ENCODE results near the gene DNASE1L1.

Gene DNASE1L1

GRCh38 chrX:154429711-154430110 lies 20.7 kb upstream of the DNASE1L1 start:
- Mint-ChIP-seq H3K27me3 (peaks cover 14% of the 10 kb centered on the region), H3K36me3 (ENCODE audit: low read depth) (peaks cover 28% of the 10 kb centered on the region), H3K9me3 (no peaks in the 10 kb centered on the region), H3K27ac (peak overlapping the region; percentile 66), H3K4me1 (ENCODE audit: low read depth) (peaks cover 24% of the 10 kb centered on the region), H3K4me3 (peak overlapping the region; percentile 79)
- DNase-seq = no peak

DNA sequence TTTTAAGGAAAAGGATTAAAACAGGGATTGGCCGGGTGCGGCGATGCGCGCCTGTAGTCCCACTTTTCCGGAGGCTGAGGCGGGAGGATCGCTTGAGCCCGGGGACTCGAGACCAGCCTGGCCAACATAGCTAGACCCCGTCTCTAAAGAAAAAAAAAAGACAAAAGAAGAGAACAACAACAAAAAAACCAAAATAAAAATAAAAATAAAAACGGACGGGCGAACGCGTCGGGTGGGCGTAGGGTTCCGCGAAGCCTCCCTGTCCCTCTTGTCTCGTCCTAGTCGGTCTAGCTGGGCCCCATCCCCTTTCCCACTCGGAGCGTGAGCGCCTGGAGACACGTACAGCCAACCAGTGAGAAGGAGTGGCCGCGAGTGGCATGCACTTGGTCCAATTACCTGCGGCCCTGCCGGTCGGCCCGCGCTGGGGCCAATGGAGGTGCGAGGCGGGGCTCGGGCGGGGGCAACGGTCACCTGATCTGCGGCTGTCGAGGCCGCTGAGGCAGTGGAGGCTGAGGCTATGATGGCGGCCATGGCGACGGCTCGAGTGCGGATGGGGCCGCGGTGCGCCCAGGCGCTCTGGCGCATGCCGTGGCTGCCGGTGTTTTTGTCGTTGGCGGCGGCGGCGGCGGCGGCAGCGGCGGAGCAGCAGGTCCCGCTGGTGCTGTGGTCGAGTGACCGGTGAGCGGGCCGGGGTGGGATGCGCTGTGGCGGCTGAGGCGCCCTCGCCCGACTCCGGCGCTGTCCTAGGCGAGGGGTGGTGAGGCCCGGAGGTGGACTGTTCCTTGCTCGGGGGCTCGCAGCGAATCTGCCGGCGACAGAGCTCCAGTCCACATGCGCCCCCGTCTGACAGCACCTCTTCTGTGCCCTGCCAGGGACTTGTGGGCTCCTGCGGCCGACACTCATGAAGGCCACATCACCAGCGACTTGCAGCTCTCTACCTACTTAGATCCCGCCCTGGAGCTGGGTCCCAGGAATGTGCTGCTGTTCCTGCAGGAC lies 19.4 kb upstream of the DNASE1L1 start, which contains the start of gene ATP6AP1:
ATP6AP1 (plus strand) TSS at position 502 of the 996 bp plus-strand sequence; CDS start at position 518, 16 bp downstream.
- no peaks in the 10 kb centered on the region for H3K9me3 Mint-ChIP-seq
- H3K4me3 Mint-ChIP-seq = peak within 1 kb of the TSS; percentile 79
- peaks cover 19% of the 10 kb centered on the region for H3K36me3 Mint-ChIP-seq (ENCODE audit: low read depth)
- peaks cover 24% of the 10 kb centered on the region for H3K4me1 Mint-ChIP-seq (ENCODE audit: low read depth)
- peaks cover 11% of the 10 kb centered on the region for H3K27me3 Mint-ChIP-seq
- DNase-seq = peak; percentile 88
- peak within 1 kb of the TSS; percentile 77 for H3K27ac Mint-ChIP-seq

- Mint-ChIP-seq H3K27me3 (peaks cover 7% of the 10 kb centered on the region), H3K4me1 (ENCODE audit: low read depth) (peaks cover 24% of the 10 kb centered on the region), H3K9me3 (no peaks in the 10 kb centered on the region), H3K27ac (peak overlapping the region; percentile 77), H3K4me3 (peak overlapping the region; percentile 79), H3K36me3 (ENCODE audit: low read depth) (peaks cover 5% of the 10 kb centered on the region)
- no peak for DNase-seq
These were observed 18.1 kb upstream of the DNASE1L1 start for GRCh38 chrX:154426916-154427770.

DNA sequence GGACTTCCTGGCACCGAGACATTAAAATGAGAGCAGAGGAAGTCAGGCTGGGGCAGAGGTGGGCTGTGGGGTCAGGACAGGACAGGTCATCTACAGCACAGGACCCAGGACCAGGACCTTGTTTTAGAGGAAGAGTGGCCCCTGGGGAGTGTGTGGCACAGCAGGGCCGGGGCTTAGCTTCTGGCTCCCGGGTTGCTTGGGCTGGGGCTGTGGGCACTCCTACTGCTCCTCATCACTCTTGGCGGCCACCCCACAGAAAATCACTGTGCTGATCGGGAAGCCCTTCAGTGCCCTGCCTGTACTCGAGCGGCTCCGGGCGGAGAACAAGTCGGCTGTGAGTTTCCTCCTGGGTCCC lies 11.3 kb upstream of the DNASE1L1 start:
- Mint-ChIP-seq H3K9me3 (no peaks in the 10 kb centered on the region), H3K27ac (no peak overlapping the region), H3K36me3 (ENCODE audit: low read depth) (peaks cover 19% of the 10 kb centered on the region), H3K27me3 (no peaks in the 10 kb centered on the region), H3K4me1 (ENCODE audit: low read depth) (peaks cover 3% of the 10 kb centered on the region), H3K4me3 (no peak overlapping the region)
- DNase-seq = no peak

DNA sequence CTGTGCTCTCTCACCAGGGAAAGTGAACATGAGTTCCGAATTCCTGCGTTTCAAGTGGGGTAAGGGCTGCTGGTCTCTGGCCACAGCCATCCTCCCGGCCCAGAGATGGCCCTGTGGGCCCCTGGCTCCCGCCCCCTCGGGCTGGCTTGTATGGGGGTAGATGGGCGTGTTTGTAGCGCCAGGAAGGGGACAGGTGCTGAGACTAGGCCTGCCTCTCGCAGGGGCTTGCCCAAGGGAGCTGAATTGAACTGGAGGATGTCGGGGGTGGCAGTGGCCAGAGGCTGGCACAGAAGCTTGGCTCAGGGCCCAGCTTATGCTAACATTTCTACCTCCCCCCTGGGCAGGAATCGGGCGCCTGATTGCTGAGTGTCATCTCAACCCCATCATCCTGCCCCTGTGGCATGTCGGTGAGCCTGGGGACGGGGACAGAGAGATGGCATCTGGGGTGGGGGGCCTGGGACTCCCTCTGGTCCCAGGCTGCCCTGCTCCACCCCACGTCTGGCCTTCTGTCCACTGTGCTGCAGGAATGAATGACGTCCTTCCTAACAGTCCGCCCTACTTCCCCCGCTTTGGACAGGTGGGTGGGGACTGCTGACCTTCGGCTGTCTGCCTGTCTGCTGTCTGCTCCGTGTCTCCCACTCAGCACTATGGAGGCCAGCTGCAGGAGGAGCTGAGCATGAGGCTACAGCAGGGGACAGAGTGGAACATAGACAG lies 10.8 kb upstream of the DNASE1L1 start:
- no peaks in the 10 kb centered on the region for H3K27me3 Mint-ChIP-seq
- peaks cover 3% of the 10 kb centered on the region for H3K4me1 Mint-ChIP-seq (ENCODE audit: low read depth)
- H3K9me3 Mint-ChIP-seq = no peaks in the 10 kb centered on the region
- H3K4me3 Mint-ChIP-seq = no peak overlapping the region
- no peak overlapping the region for H3K27ac Mint-ChIP-seq
- DNase-seq = no peak
- H3K36me3 Mint-ChIP-seq (ENCODE audit: low read depth) = peaks cover 22% of the 10 kb centered on the region

DNA sequence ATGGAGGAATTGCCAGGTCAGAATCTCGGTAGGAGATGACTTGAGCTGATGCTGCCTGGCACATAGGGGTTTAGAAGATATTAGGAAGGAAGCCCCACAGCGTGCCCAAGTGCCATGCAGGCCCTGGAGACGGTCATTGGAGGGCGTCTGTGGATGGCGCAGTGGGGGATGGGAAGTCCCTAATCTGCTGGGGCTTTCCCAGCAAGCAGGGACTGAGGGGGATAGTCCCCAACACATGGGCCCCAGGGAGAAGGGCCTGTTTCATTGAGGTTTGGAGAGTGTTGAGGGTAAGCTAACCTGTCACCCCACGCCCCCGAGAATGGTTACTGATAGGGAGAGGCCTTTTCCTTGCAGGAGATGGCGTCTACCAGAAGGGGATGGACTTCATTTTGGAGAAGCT lies 10.1 kb upstream of the DNASE1L1 start:
- no peak overlapping the region for H3K27ac Mint-ChIP-seq
- no peak for DNase-seq
- H3K36me3 Mint-ChIP-seq (ENCODE audit: low read depth) = peaks cover 22% of the 10 kb centered on the region
- no peaks in the 10 kb centered on the region for H3K9me3 Mint-ChIP-seq
- peaks cover 3% of the 10 kb centered on the region for H3K4me1 Mint-ChIP-seq (ENCODE audit: low read depth)
- H3K27me3 Mint-ChIP-seq = no peaks in the 10 kb centered on the region
- H3K4me3 Mint-ChIP-seq = no peak overlapping the region

GRCh38 chrX:154417157-154417556 lies 8.1 kb upstream of the DNASE1L1 start:
- H3K4me1 Mint-ChIP-seq (ENCODE audit: low read depth) = peaks cover 8% of the 10 kb centered on the region
- peaks cover 3% of the 10 kb centered on the region for H3K27me3 Mint-ChIP-seq
- DNase-seq = no peak
- no peaks in the 10 kb centered on the region for H3K9me3 Mint-ChIP-seq
- H3K4me3 Mint-ChIP-seq = no peak overlapping the region
- H3K27ac Mint-ChIP-seq = no peak overlapping the region
- H3K36me3 Mint-ChIP-seq (ENCODE audit: low read depth) = peaks cover 32% of the 10 kb centered on the region

GRCh38 chrX:154413142-154413541 lies 4.1 kb upstream of the DNASE1L1 start:
- Mint-ChIP-seq H3K4me1 (ENCODE audit: low read depth) (peaks cover 14% of the 10 kb centered on the region), H3K4me3 (peak overlapping the region; percentile 92), H3K27ac (peak overlapping the region; percentile 56), H3K36me3 (ENCODE audit: low read depth) (peaks cover 28% of the 10 kb centered on the region), H3K27me3 (peaks cover 15% of the 10 kb centered on the region), H3K9me3 (no peaks in the 10 kb centered on the region)
- DNase-seq = no peak

DNA sequence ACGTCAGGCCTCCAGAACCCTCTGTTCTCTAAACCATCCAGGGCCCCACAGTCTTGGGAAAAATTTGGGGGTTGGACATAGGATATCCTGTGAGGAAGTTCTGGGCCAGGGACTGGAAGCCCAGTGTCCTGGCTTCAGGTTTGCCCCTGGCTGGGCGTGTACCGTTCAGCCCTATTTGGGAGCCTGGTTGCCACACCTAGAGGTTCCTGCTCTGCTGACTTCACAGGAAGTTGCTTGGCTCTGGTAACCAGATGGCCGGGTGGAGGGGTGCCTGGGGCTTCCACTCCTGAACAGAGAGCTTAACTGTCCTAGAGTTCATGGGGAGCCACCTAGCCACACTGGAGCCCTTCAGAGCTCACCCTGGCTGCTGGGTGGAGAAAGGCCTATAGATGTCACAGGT lies 3.4 kb upstream of the DNASE1L1 start:
- H3K4me1 Mint-ChIP-seq (ENCODE audit: low read depth) = peaks cover 14% of the 10 kb centered on the region
- H3K4me3 Mint-ChIP-seq = peak overlapping the region; percentile 92
- H3K27ac Mint-ChIP-seq = peak overlapping the region; percentile 56
- peaks cover 15% of the 10 kb centered on the region for H3K27me3 Mint-ChIP-seq
- DNase-seq = peak; percentile 44
- H3K36me3 Mint-ChIP-seq (ENCODE audit: low read depth) = peaks cover 28% of the 10 kb centered on the region
- H3K9me3 Mint-ChIP-seq = no peaks in the 10 kb centered on the region

DNA sequence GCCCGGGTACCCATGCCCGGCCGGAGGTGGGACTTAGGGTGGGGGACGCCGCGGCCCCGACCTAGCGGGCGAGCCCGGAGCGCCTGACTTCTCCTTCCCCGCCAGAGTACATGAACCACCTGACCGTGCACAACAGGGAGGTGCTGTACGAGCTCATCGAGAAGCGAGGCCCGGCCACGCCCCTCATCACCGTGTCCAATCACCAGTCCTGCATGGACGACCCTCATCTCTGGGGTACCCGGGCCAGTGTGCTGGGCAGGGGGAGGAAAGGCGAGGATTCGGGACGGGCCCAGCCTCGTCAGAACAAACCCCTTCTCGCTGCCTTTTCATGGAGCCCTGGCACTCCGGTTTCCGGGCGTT lies 2.9 kb upstream of the DNASE1L1 start:
- peak; percentile 71 for DNase-seq
- peaks cover 15% of the 10 kb centered on the region for H3K27me3 Mint-ChIP-seq
- no peaks in the 10 kb centered on the region for H3K9me3 Mint-ChIP-seq
- peak overlapping the region; percentile 92 for H3K4me3 Mint-ChIP-seq
- peaks cover 14% of the 10 kb centered on the region for H3K4me1 Mint-ChIP-seq (ENCODE audit: low read depth)
- H3K27ac Mint-ChIP-seq = peak overlapping the region; percentile 56
- peaks cover 28% of the 10 kb centered on the region for H3K36me3 Mint-ChIP-seq (ENCODE audit: low read depth)

DNA sequence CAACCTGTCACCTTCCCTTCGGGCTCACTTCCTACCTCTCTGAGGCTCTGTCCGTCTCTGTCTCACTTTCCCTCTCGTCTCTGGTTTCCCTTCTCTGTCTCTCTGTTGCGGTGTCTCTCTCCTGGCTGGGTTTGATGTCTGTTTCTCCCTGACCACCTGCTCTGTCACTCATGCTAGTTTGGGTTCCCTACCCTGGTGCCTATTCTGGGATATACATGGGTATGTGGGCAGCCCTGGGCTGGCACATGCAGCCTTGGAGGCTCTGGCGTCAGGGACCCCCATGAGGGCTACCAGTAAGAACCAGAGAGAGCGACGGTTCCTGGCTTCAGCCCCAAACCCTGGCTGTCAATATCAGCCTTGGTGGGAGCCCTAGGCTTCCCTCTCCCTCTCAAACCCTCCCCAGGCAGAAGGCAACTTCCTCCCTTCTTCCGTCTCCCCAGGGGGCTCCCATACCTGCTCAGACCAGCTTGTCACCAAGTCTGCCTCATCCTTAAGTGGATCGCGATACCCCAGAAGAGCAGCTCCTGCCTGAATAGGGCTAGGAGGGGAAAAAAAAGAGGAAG lies 314 bp downstream of the DNASE1L1 start:
- Mint-ChIP-seq H3K27me3 (peaks cover 12% of the 10 kb centered on the region), H3K9me3 (no peaks in the 10 kb centered on the region), H3K27ac (peak overlapping the region; percentile 75), H3K4me3 (peak overlapping the region; percentile 71), H3K4me1 (ENCODE audit: low read depth) (peaks cover 14% of the 10 kb centered on the region), H3K36me3 (ENCODE audit: low read depth) (peaks cover 18% of the 10 kb centered on the region)
- no peak for DNase-seq

DNA sequence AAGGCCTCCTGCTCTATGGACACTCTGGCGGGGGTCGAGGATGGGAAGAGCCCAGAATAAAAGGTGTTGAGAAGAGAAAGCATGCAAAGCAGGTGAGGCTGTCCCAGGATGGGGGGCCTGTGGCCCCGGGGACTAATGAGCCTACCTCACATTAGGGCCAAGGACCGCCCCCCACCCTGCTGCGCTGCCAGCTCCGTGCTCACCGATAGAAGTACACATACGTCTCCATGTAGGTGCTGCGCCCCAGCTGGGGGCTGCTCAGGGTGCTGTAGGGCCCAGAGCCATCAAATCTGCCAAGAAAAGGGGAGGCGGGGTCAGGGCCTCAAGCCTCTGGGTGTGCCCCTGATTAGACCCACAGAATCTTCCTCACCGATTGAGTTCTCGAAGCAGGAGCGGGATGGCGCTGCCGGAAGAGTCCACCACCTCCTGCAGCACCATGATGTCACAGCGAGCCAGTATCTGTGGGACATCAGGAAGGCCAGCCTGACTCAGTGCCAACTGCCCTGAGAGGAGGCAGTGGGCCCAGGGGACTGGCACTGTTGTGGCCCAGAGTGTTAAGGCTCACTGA lies 4.3 kb downstream of the DNASE1L1 start:
- peaks cover 11% of the 10 kb centered on the region for H3K27me3 Mint-ChIP-seq
- H3K4me1 Mint-ChIP-seq (ENCODE audit: low read depth) = peaks cover 12% of the 10 kb centered on the region
- no peak overlapping the region for H3K27ac Mint-ChIP-seq
- DNase-seq = no peak
- H3K9me3 Mint-ChIP-seq = no peaks in the 10 kb centered on the region
- H3K4me3 Mint-ChIP-seq = no peak overlapping the region
- H3K36me3 Mint-ChIP-seq (ENCODE audit: low read depth) = peaks cover 30% of the 10 kb centered on the region

GRCh38 chrX:154403858-154404257 lies 5.2 kb downstream of the DNASE1L1 start:
- DNase-seq = no peak
- Mint-ChIP-seq H3K4me3 (no peak overlapping the region), H3K27ac (no peak overlapping the region), H3K4me1 (ENCODE audit: low read depth) (peaks cover 9% of the 10 kb centered on the region), H3K9me3 (no peaks in the 10 kb centered on the region), H3K27me3 (peaks cover 10% of the 10 kb centered on the region), H3K36me3 (ENCODE audit: low read depth) (peaks cover 35% of the 10 kb centered on the region)
